HG02588 (cell line): ENCODE data around the gene AKR7A3.
"Not testable (repeated sequence)": the region's sequence is repeated elsewhere in the genome, so short reads cannot be mapped to it uniquely, and the experiment has no call there.

ENCODE experiments used
- ATAC-seq: cut with Tn5 transposase; IDR thresholded peaks from one replicate; pipeline ENCODE4 v1.9.1; 2021; ENCODE audit warnings: mild to moderate bottlenecking, moderate library complexity; ENCODE audit not compliant: unreplicated experiment

The AKR7A3 gene

DNA sequence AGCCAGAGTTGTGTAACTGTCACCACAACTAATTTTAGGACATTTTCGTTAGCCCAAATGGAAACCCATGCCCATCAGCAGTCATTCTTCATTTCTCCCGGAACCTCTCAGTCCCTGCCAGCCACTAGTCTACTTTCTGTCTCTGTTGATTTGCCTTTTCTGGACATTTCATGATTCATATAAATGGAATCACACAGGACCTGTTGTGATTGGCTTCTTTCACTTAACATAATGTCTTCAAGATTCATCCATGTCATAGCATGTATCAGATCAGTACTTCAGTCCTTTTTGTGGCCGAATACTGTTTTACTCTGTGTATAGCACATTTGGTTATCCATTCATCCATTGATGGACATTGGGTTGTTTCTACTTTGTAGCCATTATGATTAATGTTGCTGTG lies 30.6 kb upstream of the AKR7A3 start:
- no peak for ATAC-seq

DNA sequence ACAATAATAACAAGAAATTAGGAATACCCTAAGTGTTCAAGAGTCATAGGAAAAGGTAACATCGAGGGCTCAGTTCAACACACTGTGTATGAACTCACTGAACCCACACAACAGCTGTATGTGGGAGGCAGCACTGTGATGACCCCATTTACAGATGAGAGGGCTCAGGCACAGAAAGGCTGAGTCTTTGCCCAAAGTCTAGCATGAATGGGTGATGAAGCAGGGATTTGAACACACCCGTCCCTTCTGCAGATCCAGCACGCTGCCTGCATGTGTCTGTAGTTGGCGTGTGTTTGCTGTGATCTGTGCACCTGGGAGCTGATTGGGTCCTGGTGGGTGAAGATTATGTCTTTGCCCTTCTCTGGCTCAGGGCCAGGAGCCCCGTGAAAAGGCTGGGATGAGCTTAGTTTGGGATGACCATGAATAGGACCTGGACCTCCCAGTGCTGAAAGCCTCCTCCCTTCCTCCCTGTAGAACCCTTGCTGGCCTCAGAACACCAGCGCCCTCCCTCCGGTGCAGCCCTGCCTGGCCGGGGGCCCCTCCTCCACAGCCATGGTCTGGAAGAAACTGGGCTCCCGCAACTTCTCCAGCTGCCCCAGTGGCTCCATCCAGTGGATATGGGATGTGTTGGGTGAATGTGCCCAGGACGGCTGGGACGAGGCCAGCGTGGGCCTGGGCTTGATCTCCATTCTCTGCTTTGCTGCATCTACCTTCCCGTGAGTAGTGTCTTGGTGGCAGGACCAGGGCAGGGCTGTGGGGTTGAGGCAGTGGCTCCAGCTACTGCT lies 28.7 kb upstream of the AKR7A3 start:
- ATAC-seq, result no peak

DNA sequence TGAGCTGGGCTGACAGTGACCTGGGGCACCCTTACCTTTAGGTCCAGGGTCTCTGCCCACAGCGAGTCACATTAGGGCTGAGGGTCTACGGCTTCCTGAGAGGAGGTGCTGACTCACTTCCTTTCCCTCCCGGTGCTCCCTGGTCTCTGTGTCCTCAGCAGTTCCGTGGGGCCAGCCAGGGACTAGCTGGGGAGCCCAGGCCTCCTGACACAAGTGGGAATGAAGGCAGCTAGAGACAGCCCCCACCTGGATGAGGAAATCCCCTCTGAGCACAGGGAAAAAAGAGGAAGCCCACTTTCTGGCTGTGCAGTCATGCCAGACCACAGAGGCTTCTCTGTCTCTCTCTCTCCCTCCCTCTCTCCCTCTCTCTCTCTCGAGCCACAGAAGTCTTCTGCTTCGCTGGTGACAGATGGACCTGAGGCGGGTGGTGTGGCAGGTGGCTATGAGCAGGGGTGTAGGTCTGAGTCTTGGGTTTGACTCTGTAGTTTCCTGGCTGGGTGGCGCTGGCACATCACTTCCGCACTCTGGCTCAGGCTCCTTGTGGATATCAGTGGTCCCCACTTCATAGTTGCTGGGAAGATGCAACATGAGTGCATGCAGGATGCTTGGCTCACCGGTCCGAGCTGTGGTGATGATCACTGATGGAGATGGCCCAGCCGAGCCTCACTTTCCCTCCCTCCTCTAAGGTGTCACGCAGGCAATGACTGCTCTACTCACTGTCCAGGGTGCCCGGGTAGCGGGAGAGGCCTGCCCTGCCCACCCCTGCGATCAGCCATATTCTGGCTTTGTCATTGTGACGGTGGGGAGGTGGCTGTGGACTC lies 27.0 kb upstream of the AKR7A3 start:
- no peak for ATAC-seq

DNA sequence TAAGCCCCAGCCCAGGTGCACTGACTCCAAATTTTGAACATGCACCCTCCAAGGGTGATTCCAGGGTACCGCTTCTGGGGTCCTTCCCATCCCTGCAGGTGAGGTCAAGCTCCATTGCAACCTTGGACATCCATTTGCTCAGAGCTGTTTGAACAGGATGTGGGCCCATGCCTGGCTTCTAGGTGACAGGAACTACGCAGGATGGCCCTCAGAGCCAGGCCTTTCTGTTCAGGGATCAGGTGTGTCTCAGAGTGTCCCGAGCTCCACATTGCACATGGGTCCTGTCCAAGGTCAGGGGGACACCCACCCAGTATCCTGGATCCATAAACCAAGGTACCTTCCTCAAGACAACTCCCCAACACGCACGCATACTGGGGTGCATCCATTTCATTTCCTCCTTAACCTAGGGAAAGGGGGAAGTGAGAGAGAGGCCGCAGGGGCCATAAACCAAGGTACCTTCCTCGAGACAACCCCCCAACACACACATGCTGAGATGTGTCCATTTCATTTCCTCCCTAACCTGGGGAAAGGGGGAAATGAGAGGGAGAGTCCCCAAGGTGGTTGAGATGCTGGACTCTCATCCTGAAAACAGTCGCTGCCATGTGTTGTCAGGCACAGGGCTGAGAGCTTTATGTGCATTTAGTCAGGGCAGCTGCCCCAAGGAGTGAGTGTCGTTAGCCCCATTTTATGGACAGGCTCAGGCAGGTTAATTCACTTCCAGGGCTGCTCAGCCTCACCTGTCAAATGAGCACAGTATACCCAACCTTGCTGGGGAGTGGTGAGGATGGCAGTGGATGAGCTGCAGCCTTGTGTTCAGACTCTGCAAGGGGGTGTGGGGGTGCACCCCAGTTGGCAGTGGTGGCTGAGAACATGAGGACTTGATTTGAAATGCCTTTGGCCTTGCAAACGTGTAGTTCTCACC lies 25.7 kb upstream of the AKR7A3 start:
- no peak for ATAC-seq

DNA sequence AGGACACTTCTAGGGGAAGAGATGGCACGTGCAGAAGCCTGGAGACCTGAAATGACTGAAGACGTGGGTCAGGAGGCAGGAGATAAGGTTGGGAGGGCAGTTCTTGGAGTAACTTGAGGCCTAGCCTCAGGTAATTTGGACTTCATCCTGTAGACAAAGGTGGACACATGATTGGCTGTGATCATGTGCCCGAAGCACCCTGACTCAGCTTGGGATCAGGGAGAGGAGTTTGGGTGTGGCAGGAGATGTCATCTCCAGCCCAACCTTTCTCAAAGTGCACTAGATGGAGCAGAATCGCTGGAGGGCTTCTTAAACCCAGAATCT lies 25.0 kb upstream of the AKR7A3 start:
- no peak for ATAC-seq

DNA sequence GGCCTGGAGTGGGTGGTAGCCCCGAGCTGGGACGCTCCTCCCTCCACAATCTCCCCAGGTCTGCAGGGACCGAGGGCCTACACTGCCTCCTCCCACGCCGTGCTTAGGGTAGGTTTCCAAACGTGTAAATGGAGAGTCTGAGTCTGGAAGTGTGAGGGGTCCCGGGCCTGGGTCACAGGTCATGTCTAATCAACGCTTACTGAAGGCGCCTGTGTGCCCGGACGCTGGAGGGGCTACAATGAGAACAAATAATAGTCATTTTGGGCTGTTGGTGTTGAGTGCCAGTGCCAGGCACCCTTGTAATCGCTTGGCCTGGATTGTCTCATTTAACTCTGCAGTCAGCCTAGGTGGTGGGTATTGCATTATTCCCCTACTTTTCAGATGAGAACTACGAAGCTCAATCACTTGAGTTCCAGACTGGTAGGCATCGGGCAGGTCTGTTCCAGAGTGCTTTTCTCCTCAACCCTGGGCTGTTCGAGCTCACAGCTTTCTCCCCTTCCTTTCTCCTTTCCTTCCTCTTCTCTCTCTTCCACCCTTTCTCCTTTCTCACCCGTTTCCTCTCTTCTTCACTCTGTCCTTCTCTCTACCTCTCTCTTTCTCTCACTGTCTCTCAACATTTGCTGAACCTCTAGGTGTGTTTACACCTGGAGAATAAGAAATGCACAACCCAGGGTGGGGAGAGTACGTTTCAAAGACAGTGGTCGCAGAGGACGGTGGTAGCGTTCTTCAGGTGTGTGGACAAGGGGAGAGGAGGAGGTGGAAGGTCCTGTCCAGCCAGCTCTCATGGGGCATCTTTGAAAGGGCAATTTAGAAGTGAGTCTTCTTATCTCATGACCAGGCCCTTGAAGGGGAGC lies 24.4 kb upstream of the AKR7A3 start:
- ATAC-seq, result no peak

DNA sequence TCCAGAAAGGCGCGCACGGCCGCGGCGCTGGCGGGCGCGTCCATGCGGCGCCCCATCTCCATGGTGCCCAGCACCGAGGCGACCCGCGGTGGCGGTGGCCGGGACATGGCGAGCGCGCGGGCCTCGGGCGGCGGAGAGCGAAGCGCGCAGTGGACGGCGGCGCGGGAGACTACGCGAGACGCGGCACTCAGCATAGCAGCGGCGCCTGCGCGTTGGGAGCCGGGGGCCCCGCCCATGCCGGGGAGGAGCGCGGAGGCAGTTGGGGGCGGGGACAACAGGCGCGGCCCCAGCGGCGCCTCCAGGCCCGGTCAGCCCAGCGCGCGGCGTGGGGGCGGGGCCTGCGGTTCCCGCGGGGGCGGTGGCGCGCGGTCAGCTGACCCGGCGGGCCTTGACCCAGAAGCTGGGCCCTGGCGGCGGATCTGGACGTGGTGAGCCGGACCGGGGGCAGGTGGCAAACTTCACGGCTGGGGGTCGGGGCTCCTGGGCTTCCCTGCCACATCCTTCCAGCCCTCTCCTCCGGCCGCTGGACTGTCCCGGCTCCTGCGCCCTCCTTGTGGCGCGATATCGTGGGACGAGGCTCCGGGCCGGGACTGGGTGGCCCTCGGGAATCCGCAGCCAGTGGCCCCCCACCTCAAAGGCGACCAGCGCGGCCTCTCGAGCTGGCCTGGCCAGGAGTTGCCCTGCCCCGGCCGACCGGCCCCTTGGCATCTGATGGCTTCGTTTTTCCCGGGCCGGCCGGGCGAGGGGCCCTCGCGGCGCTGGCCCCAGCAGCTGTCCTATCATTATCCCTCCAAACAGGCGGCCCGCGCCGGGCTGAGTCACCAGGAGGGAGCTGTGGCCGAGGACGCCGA lies 23.6 kb upstream of the AKR7A3 start, which contains the start of the genes AKR7A2 and SLC66A1:
Gene AKR7A2 (minus strand): TSS at position 214 of the 851 bp plus-strand sequence. CDS start 20 bp downstream, at position 194.
Gene SLC66A1 (plus strand): TSS at position 396 of the 851 bp plus-strand sequence. CDS start 5,352 bp downstream, outside the sequence.
- ATAC-seq, result peak; percentile 77

- ATAC-seq, result peak; percentile 5
These were observed 22.9 kb upstream of the AKR7A3 start for GRCh38 chr1:19311503-19311930.

- ATAC-seq, result no peak
These were observed 22.3 kb upstream of the AKR7A3 start for GRCh38 chr1:19310720-19311502.

- ATAC-seq, result no peak
These were observed 21.5 kb upstream of the AKR7A3 start for GRCh38 chr1:19310061-19310460.

DNA sequence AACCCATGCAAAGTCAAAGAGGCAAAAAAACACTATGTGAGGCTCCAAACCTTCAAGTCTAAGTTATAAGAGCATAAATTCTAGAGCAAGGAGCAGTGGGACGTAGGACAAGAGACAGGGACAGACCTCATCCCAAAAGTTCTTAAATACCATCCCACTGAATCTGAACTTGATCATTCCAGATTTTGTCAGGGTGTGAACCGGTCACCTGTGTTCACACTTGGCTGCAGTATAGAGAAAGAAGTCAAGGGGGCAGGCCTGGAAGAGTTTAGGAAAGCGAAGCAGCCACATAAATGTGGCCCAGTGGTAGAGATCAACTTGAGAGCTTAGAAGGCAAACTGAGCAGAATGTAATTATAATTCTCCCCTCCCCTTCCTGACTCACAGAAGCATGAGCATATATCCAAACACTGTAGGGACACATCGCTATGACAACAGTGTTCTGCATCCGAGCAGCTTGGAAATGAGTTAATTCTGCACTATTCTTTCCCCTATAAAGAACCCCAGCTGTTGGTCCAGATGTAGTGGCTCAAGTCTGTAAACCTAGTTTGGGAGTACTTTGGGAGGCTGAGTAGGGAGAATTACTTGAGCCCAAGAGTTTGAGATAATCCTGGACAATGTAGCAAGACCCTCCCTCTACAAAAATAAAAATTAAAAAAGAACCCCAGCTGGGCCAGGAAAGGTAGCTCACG lies 20.7 kb upstream of the AKR7A3 start:
- ATAC-seq, result no peak

- no peak for ATAC-seq
These were observed 19.9 kb upstream of the AKR7A3 start for GRCh38 chr1:19308509-19308907.

- ATAC-seq, result no peak
These were observed 19.4 kb upstream of the AKR7A3 start for GRCh38 chr1:19307794-19308508.

DNA sequence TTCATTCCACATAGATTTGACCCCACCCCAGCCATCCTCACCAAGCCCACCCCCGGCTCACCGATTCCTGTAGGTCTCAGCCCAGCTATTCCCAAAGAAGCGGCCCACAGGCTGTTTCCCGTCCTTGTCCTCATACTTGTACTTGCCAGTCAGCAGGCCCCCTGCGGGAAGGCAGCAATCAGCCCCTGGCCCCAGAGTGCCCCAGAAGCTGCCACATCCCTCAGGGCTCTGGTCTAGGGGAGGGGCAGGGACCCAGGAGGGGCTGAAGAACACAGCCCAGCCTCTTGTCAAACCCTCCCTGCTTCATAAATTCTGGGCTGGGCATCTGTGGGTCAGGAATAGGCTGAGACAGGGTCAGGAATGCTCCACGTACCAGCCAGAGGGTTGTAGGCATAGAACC lies 18.4 kb upstream of the AKR7A3 start:
- ATAC-seq, result no peak

GRCh38 chr1:19305880-19306279 lies 17.3 kb upstream of the AKR7A3 start:
- ATAC-seq, result no peak

DNA sequence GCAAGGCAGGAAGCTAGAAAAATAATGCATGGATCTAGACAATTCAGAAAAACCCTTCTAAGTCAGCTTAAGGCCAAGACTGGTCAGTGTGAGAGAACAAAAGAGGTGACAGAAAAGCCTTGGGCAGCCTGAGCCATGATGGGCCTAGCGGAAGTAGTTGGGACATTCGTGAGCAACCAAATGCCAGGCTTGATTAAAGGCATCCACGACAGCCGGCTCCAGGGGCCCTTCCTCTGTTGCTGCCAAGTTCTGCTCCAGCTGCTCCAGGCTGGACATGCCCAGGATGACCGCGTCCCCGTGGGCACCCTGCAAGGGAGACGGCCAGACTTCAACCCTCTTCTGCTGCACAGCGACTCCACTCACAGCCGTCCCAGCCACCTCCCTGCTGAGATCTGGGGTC lies 15.5 kb upstream of the AKR7A3 start:
- ATAC-seq, result not testable (repeated sequence)

DNA sequence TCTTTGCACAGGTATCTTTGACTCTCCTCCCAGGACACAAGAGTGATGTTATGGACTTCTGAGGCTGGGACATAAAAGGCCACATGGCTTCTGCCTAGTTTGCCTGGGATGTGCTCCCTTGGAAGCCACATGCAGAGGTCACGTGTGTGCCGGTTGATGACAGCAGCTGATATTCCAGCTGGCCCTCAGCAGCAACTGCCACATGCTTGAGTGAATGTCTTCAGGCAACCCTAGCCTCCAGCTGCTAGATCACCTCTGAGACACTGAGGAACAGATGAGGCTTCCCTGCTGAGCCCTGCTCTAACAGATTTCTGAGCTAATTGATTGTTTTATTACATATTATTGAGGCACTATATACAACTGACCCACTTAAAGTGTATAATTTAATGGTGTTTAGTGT lies 11.6 kb upstream of the AKR7A3 start:
- no peak for ATAC-seq
